ENCODE measurements around the gene VIM.

The VIM gene

GRCh38 chr10:17278607-17279240, 50.7 kb downstream of the VIM start:
- TF ChIP-seq, protein P1, sequence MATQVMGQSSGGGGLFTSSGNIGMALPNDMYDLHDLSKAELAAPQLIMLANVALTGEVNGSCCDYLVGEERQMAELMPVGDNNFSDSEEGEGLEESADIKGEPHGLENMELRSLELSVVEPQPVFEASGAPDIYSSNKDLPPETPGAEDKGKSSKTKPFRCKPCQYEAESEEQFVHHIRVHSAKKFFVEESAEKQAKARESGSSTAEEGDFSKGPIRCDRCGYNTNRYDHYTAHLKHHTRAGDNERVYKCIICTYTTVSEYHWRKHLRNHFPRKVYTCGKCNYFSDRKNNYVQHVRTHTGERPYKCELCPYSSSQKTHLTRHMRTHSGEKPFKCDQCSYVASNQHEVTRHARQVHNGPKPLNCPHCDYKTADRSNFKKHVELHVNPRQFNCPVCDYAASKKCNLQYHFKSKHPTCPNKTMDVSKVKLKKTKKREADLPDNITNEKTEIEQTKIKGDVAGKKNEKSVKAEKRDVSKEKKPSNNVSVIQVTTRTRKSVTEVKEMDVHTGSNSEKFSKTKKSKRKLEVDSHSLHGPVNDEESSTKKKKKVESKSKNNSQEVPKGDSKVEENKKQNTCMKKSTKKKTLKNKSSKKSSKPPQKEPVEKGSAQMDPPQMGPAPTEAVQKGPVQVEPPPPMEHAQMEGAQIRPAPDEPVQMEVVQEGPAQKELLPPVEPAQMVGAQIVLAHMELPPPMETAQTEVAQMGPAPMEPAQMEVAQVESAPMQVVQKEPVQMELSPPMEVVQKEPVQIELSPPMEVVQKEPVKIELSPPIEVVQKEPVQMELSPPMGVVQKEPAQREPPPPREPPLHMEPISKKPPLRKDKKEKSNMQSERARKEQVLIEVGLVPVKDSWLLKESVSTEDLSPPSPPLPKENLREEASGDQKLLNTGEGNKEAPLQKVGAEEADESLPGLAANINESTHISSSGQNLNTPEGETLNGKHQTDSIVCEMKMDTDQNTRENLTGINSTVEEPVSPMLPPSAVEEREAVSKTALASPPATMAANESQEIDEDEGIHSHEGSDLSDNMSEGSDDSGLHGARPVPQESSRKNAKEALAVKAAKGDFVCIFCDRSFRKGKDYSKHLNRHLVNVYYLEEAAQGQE (IDR thresholded peaks at IDR 0.05; ENCODE audit: insufficient read depth in 1 of 2, low read depth in 2 of 2, low read length in 2 of 2): no peak
- no peak for TF ChIP-seq SIN3A (IDR thresholded peaks at IDR 0.05; ENCODE audit: borderline replicate concordance, insufficient read depth, low read length)
- no peak for TF ChIP-seq POLR2AphosphoS5 (IDR thresholded peaks at IDR 0.05; ENCODE audit: low read depth, low read length)
- TF ChIP-seq FOXP2 (optimal IDR thresholded peaks at IDR 0.05; ENCODE audit: borderline replicate concordance, extremely low read depth, extremely low read length, insufficient read depth): no peak
- TF ChIP-seq TAF1 (IDR thresholded peaks at IDR 0.05; ENCODE audit: borderline replicate concordance, insufficient read depth, low read length): no peak

- TF ChIP-seq SIN3A (IDR thresholded peaks at IDR 0.05; ENCODE audit: borderline replicate concordance, insufficient read depth, low read length) (no peak), POLR2AphosphoS5 (IDR thresholded peaks at IDR 0.05; ENCODE audit: low read depth, low read length) (no peak), TAF1 (IDR thresholded peaks at IDR 0.05; ENCODE audit: borderline replicate concordance, insufficient read depth, low read length) (no peak)
- TF ChIP-seq, protein P1 (IDR thresholded peaks at IDR 0.05; ENCODE audit: insufficient read depth in 1 of 2, low read depth in 2 of 2, low read length in 2 of 2): no peak
Observed at GRCh38 chr10:17282311-17282710, 54.3 kb downstream of the VIM start.

DNA sequence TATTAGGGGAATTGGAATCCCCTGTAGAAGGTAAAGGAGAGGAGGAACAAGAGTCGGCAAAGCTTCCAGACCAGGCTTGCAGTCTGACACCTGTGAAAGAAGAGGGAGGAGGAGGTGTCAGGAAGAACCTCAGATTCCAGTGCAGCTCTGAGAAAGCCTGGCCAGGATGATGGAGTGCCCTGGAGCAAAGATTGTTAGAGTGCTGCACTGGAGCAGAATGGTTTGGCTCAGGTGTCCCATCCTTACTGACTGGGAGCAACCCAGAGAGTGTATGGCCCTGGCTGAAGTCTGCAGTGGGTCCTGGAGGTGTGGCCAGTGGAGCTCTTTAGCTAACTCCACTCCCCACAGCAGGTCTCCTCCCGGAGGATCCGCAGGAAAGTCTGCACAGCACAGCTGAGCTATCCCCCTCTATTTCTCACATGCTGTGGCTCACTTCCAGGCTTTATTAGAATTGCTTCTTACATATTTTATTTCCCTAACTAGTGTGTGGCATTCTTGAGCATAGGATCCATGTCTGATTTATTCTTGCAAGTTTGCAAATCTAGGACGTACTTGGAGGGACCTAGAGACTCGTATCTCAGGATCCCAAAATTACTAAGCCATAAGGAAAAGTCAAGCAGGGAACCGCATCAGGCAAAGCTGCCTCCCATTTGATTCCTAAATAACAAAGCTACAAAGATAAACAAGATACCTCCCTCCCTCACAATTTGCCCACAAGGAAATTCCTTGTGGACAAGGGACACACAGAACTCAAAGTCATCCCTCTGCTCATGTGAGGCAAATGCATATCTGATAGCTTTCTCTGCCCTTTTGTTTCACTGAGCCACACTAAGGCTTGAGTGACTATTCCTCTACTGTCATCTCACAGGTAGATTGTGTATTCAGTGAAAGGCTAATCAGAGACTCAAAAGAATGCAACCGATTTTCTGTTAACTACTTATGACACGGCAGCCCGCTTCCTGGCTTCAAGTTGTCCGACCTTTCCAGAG, 58.8 kb downstream of the VIM start:
- no peak for TF ChIP-seq TAF1 (IDR thresholded peaks at IDR 0.05; ENCODE audit: borderline replicate concordance, insufficient read depth, low read length)
- TF ChIP-seq POLR2AphosphoS5 (IDR thresholded peaks at IDR 0.05; ENCODE audit: low read depth, low read length): no peak
- TF ChIP-seq FOXP2 (optimal IDR thresholded peaks at IDR 0.05; ENCODE audit: borderline replicate concordance, extremely low read depth, extremely low read length, insufficient read depth): no peak
- no peak for TF ChIP-seq SIN3A (IDR thresholded peaks at IDR 0.05; ENCODE audit: borderline replicate concordance, insufficient read depth, low read length)
- TF ChIP-seq, protein P1 (IDR thresholded peaks at IDR 0.05; ENCODE audit: insufficient read depth in 1 of 2, low read depth in 2 of 2, low read length in 2 of 2): no peak

Measured in PFSK-1 (cell line).